Thymus (tissue), 11 donors: ENCODE measurements around the gene PTGIR. TPM values are rescaled to one million over a fixed set of nuclear protein-coding genes. Genes with fewer than 3 reads are reported as not detected.

Experiments
- DNase-seq, 9 donors: peaks; one replicate each; pipeline ENCODE4 v3.0.0-alpha.2; 2013; ENCODE audit warnings: low spot score in 9 of 9, low read depth in 6 of 9, missing footprints in 1 of 9
- H3K27ac ChIP-seq, 2 donors: one replicate each; pipeline ENCODE4 v1.5.1; 2013; ENCODE audit warnings: control low read depth in 1 of 2, low read depth in 1 of 2, low read length in 1 of 2, mild to moderate bottlenecking in 1 of 2, moderate library complexity in 1 of 2
- H3K27me3 ChIP-seq, 2 donors: one replicate each; pipeline ENCODE4 v1.5.1; 2013; ENCODE audit warnings: low read length in 1 of 2; ENCODE audit not compliant: control insufficient read depth in 2 of 2, insufficient read depth in 1 of 2
- H3K36me3 ChIP-seq, 2 donors: one replicate each; pipeline ENCODE4 v1.5.1; 2013; ENCODE audit warnings: low read length in 1 of 2, mild to moderate bottlenecking in 1 of 2, moderate library complexity in 1 of 2; ENCODE audit not compliant: control insufficient read depth in 2 of 2, insufficient read depth in 2 of 2
- H3K4me1 ChIP-seq, 2 donors: one replicate each; pipeline ENCODE4 v1.5.1; 2013; ENCODE audit warnings: low read length in 2 of 2; ENCODE audit not compliant: control insufficient read depth in 2 of 2, insufficient read depth in 2 of 2
- H3K4me3 ChIP-seq, 2 donors: one replicate each; pipeline ENCODE4 v1.5.1; 2013; ENCODE audit warnings: low read length in 2 of 2, control low read depth in 1 of 2, mild to moderate bottlenecking in 1 of 2
- H3K9me3 ChIP-seq, 2 donors: one replicate each; pipeline ENCODE4 v1.5.1; 2013; ENCODE audit warnings: low read length in 1 of 2, mild to moderate bottlenecking in 1 of 2; ENCODE audit not compliant: control insufficient read depth in 2 of 2, insufficient read depth in 1 of 2
- WGBS: extraction: QIAGEN DNeasy Blood & Tissue Kit; methylation state at CpG from one replicate; pipeline ENCODE4 v1.1.7; 2013; 5-methylcytosine and 5-hydroxymethylcytosine counted together
- polyA plus RNA-seq: library from polyadenylated mRNA; stranded (reverse); fragments of 200-250 nt; gene quantifications from one replicate; pipeline ENCODE4 v1.2.3, GENCODE V29; 2013
- total RNA-seq: library from RNA; stranded (reverse); fragments of 120-200 nt; gene quantifications from one replicate; pipeline ENCODE4 v1.2.4, GENCODE V29; 2013
- donor health status: healthy.

The PTGIR gene
- total and polyA plus RNA-seq, 2 donors: 3.4 to 7.8 TPM

DNA sequence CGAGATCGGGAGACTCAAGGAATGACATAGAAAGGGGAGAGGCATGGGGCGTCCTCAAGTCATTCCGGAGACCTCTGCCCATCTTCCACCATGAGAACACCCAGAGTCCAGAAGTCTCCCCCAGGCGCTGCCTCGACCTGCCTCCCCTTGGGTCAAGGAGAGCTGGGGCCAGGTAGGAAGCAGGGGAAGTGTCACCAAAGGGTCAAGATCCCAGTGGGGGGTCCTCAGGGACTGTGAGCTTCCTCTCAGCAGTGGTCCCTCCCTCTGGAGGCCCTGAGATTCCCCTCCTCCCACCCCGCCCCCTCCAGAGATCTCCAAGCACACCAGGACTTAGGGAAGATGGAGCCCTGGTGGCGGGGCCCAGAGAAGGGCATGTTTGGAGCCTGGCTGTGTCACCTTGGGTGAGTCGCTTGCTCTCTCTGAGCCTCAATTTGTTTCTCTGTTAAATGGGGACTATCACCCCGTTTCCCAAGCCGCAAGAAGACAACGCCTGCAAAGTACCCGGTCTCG lies 35.2 kb upstream of the PTGIR start:
- Histone ChIP-seq H3K27me3 (peaks cover 32 to 56% of the 10 kb centered on the region in 2 donors), H3K4me3 (peak overlapping the region; percentile 33 to 58), H3K9me3 (no peaks in the 10 kb centered on the region), H3K27ac (no peak overlapping the region), H3K36me3 (no peaks in the 10 kb centered on the region), H3K4me1 (peaks cover 9 to 33% of the 10 kb centered on the region in 2 donors)
- no peak for DNase-seq
- 7% methylated on average over 14 of the region's 14 CpGs for WGBS

DNA sequence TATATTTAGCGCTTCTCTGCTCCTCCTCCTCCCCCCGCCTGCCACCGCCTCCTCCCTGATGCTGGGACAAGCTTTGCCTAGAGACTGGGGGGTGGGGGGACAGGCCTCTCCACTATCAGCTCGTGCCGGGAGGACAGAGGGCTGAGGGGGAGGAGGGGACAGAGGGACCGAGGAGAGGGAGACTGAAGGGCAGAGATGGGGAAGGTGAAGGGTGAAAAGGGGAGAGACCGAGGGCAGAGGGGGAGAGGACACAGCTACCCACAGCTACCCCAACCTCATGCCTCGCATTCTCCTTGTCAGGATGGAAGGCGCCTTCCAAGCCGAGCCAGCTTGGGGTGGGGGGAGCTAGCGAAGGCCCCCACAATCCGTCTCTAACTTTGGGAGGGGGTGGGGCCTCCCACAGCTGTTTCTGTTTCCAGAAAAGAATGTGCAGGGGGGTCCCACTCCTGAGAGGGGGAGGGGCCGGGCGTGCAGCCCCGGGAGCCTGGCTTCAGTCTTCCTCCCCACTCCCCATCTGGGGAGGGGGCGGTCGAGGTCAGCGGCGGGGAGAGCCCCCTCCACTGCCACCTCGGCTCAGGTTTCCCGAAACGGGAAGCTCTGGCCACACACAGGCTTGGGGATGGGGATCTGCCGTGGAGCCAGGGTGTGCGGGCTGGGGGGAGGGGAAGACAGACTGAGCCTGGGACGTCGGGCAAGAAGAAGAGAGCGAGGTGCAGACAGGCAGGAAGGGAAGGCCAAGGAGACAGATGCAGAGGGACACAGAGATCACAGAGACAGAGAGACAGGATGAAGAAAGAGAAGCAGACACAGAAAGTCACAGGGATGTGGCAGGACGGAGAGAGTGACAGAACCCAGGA lies 34.5 kb upstream of the PTGIR start:
- no peaks in the 10 kb centered on the region for H3K9me3 ChIP-seq
- no peaks in the 10 kb centered on the region for H3K36me3 ChIP-seq
- peaks cover 9 to 33% of the 10 kb centered on the region in 2 donors for H3K4me1 ChIP-seq
- H3K27ac ChIP-seq: no peak overlapping the region
- H3K27me3 ChIP-seq: peaks cover 34 to 63% of the 10 kb centered on the region in 2 donors
- DNase-seq: peak in 1 of 9 donors; percentile 20
- no peak overlapping the region for H3K4me3 ChIP-seq
- 6% methylated on average over 28 of the region's 28 CpGs for WGBS

DNA sequence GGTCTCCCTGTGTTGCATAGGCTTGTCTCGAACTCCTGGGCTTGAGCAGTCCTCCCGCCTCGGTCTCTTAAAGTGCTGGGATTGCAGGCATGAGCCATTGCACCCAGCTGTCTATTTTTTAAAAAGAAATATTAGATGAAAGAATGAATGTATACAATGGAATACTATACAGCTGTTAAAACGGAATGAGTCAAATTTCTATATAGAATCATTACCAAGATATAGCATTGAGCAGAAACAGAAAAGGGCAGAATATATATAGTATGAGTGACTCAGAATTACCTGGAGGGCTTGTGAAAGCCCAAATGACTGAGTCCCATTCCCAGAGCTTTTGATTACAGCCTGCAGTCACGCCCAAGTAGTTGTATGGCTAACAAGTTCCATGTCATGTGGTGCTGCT lies 31.7 kb upstream of the PTGIR start:
- no peak overlapping the region for H3K4me3 ChIP-seq
- H3K36me3 ChIP-seq: no peaks in the 10 kb centered on the region
- no peak for DNase-seq
- H3K4me1 ChIP-seq: peaks cover 9 to 24% of the 10 kb centered on the region in 2 donors
- H3K27ac ChIP-seq: no peak overlapping the region
- peaks cover 37 to 89% of the 10 kb centered on the region in 2 donors for H3K27me3 ChIP-seq
- WGBS: 96% methylated on average over 5 of the region's 5 CpGs
- no peaks in the 10 kb centered on the region for H3K9me3 ChIP-seq

DNA sequence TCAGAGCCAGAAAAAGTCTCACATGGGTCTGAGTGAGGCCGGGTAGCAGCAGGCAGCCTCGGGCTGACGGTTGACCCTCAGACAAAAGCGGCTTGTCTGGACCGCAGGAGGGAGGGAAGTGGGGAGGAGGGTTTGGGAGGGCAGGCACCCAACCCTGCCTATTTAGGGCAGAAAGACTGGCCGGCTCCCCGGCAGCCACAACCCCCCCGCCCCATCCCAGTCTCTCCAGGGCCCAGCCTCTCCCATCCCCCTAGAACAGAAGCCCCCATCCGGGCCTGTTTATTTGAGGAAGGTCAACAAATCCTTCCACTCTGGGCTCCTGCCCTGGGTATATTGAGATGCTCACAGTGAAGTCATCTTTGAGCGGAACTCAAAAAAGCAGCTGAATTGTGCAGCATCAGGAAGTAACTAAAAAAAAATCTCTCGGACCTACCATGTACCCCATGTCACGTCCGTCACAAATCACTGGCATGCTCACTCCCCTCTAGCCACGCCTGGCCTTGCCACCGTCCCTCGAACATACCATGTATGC lies 29.8 kb upstream of the PTGIR start:
- Histone ChIP-seq H3K9me3 (no peaks in the 10 kb centered on the region), H3K4me3 (no peak overlapping the region), H3K27ac (no peak overlapping the region), H3K36me3 (no peaks in the 10 kb centered on the region), H3K4me1 (peaks cover 0 to 9% of the 10 kb centered on the region in 2 donors), H3K27me3 (peaks cover 34 to 95% of the 10 kb centered on the region in 2 donors)
- 69% methylated on average over 16 of the region's 16 CpGs for WGBS
- DNase-seq: no peak

DNA sequence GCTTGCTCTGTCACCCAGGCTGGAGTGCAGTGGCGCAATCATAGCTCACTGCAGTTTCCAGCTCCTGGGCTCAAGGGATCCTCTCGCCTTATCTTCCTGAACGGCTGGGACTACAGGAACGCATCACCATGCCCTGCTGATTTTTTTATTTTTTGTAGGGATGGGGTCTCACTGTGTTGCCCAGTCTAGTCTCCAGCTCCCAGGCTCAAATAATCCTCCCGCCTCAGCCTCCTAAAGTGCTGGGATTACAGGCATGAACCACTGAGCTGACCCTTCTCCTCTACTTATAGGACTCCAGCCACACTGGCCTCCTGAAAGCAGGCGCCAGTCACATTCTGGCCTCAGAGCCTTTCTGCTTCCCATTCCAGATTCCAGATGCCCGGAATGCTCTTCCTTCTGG lies 25.6 kb upstream of the PTGIR start:
- peaks cover 11 to 13% of the 10 kb centered on the region in 2 donors for H3K9me3 ChIP-seq
- no peak for DNase-seq
- H3K36me3 ChIP-seq: no peaks in the 10 kb centered on the region
- no peak overlapping the region for H3K4me3 ChIP-seq
- peaks cover 6 to 8% of the 10 kb centered on the region in 2 donors for H3K4me1 ChIP-seq
- 96% methylated on average over 7 of the region's 7 CpGs for WGBS
- no peak overlapping the region for H3K27ac ChIP-seq
- peaks cover 38 to 93% of the 10 kb centered on the region in 2 donors for H3K27me3 ChIP-seq

DNA sequence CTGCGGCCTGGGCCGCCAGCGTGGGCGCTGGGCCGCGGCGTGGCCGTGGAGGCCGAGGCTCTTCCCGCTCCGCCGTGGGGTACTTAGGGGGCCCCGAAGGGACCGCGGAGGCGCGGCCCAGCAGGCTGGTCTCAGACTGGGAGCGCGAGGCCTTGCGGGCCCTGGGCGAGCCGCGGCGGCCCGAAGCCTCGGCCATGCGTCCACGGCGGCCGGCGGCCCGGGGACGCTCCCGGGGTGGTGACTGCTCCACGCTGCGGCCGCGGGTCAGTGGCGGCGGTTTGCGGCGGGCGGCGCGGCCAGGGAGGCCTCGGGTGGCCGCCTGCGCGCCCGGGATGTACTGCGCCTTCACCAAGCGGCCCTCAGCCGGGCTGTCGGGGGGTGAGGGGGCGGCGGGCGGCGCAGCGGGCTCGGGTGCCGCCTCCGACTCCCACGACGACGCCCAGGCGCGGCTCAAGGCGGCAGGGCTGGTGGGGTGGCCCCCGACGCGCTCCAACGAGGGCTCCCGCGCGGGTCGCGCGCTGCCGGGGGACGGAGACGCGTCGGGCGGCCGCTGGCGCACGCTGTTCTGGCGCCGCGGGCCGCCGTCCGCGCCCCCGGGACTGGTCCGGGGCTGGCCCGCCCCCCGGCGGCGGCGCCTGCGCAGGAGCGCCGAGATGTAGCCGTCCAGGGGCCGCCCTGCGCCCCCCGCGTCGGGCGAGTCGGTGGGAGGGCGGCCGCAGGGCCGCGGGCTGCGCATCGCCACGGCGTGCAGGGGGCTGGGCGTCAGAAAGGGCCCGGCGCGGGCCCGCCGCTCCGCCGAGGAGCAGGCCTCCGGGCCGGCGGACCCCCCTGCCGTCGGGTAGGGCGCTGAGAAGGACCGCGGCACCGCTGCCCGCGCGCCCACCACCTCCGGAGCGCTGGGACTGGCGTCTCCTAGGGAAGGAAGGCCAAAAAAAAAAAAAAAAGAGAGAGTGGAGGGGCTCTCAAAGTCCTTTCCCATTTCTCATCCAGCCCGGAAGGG lies 24.4 kb upstream of the PTGIR start:
- WGBS: 23% methylated on average over 144 of the region's 144 CpGs
- Histone ChIP-seq H3K27ac (no peak overlapping the region), H3K9me3 (peaks cover 11 to 13% of the 10 kb centered on the region in 2 donors), H3K4me1 (peaks cover 6 to 8% of the 10 kb centered on the region in 2 donors), H3K36me3 (no peaks in the 10 kb centered on the region), H3K27me3 (peaks cover 42 to 93% of the 10 kb centered on the region in 2 donors), H3K4me3 (no peak overlapping the region)
- no peak for DNase-seq

DNA sequence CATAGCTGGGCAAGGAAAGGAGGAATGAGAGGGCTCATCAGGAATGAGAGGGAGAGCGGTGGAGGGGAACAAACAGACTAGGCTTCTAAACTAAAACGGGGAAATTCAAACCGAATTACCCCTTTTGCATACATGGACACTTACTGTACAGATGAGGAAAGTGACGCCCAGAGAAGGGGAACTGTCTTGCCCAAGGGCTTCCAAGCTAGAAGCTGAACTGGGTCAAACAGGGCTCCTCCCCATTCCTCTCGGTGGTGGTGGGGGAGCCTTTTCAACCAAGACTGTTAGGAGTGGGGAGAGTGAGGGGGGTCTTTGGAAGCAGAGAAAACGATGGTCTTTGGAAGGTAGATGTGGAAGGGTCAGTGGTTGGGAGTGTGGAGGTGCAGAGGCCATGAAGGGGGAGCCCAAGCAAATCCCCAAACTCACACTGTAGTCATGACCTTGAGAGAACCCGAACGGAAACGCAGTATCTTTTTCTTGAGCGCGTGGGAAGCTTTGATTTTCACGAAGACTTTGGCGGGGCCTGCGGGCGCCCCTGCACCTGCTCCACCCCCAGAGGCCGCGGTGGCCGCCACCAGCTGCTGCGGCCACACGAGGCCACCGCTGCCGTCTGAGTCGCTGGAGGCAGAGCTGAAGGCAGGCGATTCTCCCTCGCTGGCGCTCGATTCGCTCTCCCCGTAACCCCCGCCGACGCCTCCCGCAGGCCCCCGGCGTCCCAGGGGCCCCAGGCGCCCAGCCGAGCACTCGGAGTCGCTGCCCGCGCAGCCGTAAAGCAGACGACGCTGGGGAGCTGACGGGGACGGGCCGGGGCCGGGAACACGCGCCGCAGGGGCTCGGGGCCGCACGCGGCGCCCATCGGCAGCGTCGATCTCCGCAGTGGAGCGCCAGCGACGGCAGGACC lies 23.4 kb upstream of the PTGIR start:
- Histone ChIP-seq H3K27me3 (peaks cover 42 to 85% of the 10 kb centered on the region in 2 donors), H3K36me3 (no peaks in the 10 kb centered on the region), H3K27ac (no peak overlapping the region), H3K4me3 (no peak overlapping the region), H3K4me1 (peaks cover 6 to 8% of the 10 kb centered on the region in 2 donors), H3K9me3 (peaks cover 11 to 13% of the 10 kb centered on the region in 2 donors)
- DNase-seq: peak in 1 of 9 donors; percentile 49
- 24% methylated on average over 63 of the region's 63 CpGs for WGBS

DNA sequence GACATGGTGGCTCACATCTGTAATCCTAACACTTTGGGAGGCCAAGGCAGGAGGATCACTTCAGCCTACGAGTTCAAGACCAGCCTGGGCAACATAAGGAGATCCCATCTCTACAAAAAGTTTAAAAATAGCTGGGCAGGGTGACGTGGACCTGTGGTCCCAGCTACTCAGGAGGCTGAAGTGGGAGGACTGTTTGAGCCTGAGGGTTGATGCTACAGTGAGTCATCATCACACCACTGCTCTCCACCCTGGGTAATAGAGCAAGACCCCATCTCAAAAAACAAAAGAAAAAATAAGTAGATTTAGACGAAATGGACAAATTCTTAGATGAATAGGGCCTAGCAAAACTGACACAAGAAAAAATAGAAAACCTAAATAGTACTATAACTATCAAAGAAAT lies 21.5 kb upstream of the PTGIR start:
- 91% methylated on average over 3 of the region's 3 CpGs for whole genome bisulfite sequencing
- H3K27me3 ChIP-seq: peaks cover 42 to 82% of the 10 kb centered on the region in 2 donors
- no peak for DNase-seq
- H3K4me3 ChIP-seq: no peak overlapping the region
- no peaks in the 10 kb centered on the region for H3K36me3 ChIP-seq
- peaks cover 6 to 8% of the 10 kb centered on the region in 2 donors for H3K4me1 ChIP-seq
- H3K27ac ChIP-seq: no peak overlapping the region
- peaks cover 11 to 13% of the 10 kb centered on the region in 2 donors for H3K9me3 ChIP-seq
